UCSD-AML1 (cell line): ENCODE data around the gene HASPIN.
A peak's percentile ranks its signal among the peaks of the same experiment; 100 is the strongest.

Experiments used
- DNase-seq: peaks from one replicate; lab custom pipeline; 2025; ENCODE audit not compliant: unreplicated experiment; lab: John Stamatoyannopoulos, UW

The HASPIN gene

DNA sequence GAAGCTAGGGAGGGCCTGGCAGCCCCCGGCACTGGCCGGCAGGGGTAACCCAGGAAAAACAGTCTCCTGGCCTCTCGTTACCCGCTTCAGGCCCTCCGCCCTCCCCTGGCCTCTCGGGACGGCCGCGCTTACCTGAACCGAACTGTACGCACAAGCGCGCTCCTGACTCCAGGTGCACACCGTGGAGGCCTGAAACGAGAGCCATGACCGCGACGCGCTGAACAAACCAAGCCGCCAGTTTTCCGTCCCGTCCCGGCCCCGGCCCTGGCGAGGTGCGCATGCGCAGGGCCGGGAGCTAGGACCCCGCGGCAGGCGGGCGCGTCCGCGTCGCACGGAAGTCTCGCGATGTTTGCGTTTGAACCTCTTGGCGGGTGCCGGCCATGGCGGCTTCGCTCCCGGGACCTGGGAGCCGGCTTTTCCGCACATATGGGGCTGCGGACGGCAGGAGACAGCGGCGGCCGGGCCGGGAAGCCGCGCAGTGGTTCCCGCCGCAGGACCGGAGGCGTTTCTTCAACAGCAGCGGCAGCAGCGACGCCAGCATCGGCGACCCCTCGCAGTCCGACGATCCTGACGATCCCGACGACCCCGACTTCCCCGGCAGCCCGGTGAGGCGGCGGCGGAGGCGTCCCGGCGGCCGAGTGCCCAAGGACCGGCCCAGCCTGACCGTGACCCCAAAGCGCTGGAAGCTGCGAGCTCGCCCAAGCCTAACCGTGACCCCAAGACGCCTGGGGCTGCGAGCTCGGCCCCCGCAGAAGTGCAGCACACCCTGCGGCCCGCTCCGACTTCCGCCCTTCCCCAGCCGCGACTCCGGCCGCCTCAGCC, at the start of gene HASPIN:
TSS of gene HASPIN (plus strand) at position 348 of the 822 bp plus-strand sequence. CDS start at position 381, 33 bp downstream.
- DNase-seq = peak; percentile 94

GRCh38 chr17:3675886-3676285, 47.8 kb upstream of the HASPIN start:
- DNase-seq = no peak

DNA sequence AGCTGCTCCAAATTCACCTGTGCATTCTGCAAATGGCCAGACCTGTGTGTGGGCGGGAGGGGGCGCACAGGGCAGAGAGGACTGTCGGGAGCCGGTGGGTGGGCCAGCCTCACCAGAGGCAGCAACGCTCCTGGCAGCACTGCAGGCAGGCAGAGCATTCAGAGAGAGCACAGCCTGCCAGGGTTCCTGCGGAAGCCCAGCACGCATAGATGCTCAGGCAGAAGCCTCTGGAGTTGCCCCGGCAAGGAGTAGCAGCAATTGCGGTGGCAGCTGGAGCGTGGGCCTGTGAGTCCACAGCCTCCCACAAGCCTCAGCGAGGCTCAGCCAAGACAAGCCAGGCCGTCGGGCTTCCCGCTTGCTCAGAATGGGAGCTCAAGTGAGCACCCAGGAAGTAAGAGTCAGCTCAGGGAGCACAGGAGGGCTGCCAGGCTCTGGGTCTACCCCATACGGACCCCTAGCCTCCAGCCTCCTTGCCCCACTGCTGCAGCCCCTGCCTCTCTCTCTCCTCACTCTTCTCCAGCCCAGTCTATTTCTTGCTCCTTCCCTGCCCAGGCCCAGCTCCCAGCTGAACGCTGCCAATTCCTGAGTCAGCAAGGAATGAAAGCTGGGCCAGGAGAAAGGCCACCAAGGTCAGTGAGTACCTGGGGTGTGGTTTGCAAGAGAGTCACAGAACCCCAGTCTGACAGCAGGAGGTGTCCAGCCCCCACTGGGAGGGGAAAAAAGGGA, 45.4 kb upstream of the HASPIN start:
- no peak for DNase-seq

- DNase-seq = no peak
Observed at GRCh38 chr17:3678821-3679530, 44.7 kb upstream of the HASPIN start.

DNA sequence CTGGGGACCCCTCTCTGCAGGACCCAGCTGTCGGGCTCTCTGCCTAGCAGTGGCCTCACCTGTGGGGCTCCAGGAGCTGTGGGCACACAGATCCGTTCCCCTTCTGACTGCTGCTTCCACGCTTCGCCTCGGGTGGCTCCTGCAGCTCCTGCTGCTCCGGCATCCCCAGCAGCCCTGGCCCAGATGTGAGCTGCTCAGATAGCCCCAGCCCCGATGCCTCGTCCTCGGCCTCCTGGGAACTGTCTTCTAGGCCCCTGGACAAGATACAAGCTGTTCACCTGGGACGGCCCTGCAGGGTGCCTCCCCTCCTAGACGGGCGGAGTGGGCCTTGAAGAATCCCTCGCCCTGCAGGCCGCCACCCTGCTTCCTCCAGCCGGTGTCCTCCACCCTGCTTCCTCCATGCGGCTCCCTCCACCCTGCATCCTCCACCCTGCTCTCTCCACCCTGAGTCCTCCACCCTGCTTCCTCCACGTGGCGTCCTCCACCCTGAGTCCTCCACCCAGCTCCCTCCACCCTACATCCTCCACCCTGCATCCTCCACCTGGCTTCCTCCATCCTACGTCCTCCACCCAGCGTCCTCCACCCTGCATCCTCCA, 44.1 kb upstream of the HASPIN start:
- no peak for DNase-seq

DNA sequence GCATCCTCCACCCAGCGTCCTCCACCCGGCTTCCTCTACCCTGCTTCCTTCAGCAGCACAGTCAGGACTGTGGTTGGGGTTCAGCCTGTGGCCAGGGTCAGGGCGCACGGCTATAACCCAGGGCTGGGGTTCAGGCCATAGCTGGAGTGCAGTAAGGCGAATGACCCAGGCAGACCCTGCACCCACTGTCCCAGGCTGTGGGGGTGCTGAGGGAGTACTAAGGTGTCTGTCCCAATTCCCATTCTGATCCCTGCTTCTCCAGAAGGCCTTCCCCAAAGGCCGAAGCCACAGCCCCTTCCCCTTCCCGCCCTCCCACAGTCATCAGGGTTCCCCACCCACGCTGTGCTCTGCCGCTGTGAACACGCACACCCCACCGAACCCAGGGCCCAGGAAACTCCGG, 42.6 kb upstream of the HASPIN start:
- DNase-seq = no peak

DNA sequence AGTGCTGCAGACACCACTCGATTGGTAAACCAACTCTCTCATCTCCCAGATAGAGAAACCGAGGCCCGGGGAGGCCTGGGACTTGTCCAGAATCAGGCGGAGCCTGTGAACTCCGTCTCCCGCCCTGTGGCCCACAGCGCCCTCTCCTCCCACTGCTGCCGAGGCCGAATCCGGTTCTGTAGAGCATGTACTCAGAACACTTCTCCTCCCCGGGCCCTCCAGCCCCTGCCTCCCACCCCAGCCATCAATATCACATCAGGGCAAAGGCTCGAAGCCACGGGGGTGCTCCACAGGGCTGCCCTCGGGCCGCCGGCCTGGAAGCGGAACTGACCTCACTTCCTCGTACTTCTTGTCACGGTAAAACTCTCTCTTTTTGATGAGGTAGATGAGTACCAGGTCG, 42.1 kb upstream of the HASPIN start:
- DNase-seq = no peak

GRCh38 chr17:3682033-3682432, 41.7 kb upstream of the HASPIN start:
- no peak for DNase-seq

- DNase-seq = peak; percentile 44
Observed at GRCh38 chr17:3683054-3683511, 40.6 kb upstream of the HASPIN start.

DNA sequence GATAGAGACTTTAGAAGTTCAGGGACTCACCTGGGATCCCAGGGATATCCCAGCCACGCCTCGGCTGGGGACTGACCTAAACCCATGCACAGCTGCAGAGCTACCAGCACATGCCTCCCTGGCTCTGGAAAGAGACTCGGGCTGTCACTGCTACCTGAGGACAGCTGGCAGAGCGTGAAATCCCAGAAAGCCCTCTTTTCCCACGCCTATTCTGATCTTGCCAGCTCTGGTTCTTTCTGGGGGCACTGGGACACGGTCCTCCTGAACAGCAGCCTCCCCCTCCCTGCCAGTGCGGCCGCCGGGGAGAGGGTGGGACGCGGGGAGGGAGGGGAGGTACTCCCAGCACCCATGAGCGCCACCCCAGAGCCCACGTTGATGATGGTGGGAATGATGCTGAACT, 38.5 kb upstream of the HASPIN start:
- no peak for DNase-seq

- no peak for DNase-seq
Observed at GRCh38 chr17:3688027-3688553, 35.6 kb upstream of the HASPIN start.

- DNase-seq = no peak
Observed at GRCh38 chr17:3688852-3689261, 34.8 kb upstream of the HASPIN start.

DNA sequence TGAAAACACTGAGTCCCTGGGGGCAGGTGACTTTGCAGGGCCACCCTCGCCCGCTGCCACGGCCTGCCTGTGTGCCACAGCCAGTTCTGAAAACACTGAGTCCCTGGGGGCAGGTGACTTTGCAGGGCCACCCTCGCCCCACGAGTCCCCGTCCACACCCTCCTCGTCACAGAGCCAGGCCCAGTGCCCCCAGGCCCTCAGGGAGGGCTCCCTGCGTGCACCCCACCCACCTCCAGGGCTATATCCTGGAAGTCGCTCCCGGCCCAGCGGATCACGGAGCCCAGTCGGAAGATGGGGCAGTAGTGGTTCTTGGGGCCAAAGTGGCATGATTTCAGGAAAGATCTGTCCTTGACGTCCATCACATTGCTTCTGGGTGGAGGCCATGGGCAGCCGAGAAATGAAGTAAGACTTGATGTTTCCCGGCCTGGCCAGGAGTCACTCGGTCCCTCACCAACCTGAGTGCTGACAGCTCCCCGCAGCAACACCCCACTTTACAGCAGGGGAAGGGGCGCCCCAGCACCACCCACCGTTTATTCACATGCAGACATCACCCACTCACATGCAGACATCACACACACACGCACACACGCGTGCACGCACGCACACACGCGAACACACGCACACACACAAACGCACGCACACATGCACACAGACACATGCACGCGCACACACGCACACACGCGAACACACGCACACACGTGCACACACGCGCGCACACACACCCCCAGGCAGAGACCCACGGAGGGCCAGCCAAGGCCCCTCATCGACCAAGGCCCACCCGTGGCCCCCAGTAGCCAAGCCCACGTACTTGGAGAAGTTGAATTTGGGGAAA, 34.2 kb upstream of the HASPIN start:
- DNase-seq = no peak

DNA sequence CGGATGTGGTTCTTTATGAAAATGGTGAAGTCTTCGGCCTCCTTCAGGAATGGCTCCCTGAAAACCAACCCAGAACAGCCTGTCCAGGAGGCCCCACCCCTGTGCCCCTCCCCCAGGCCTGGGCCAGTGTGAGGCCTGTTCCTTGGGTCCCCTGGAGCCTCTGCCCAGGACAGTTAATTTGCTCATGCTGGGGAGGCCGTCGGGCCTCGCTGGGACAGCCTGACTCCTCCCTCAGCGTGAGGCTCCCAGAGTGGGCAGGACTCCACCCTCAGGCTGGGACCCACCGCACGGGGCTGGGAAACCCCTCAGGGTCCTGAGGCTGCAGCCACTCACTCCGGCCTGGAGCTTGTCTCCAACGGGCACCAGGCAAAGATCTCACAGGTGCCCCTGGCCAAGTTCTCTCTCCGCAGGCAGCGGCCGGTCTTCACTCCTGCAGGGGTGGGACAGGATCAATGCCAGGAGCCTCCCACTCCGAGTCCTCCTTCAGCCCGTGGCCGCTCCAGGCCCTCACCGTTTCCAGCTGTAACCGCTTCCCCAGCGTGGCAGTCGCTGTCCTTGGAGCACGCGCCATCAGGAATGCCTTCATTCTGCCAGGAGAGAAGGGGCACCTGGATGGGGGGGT, 33.5 kb upstream of the HASPIN start:
- DNase-seq = no peak

GRCh38 chr17:3691617-3692067, 32.1 kb upstream of the HASPIN start:
- DNase-seq = no peak

GRCh38 chr17:3692346-3692745, 31.4 kb upstream of the HASPIN start:
- DNase-seq = no peak

GRCh38 chr17:3693141-3693540, 30.6 kb upstream of the HASPIN start:
- no peak for DNase-seq

DNA sequence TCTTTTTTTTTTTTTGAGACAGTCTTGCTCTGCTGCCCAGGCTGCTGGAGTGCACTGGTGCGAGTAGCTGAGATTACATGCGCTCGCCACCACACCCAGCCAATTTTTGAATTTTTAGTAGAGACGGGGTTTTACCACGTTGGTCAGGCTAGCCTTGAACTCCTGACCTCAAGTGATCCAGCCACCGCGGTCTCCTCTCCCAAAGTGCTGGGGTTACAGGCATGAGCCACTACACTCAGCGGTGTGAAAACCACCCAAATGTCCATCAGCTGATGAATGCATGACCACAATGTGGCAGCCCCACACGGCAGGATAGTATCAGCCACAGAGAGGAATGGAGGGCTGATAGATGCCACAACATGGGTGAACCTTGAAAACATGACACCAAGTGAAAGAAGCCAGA, 29.9 kb upstream of the HASPIN start:
- no peak for DNase-seq

GRCh38 chr17:3695129-3695722, 28.5 kb upstream of the HASPIN start:
- no peak for DNase-seq
